ENCODE data around the gene AFTPH. TPM values are rescaled to one million over a fixed set of nuclear protein-coding genes. Genes with fewer than 3 reads are reported as not detected.

Gene AFTPH
- total and polyA plus RNA-seq, 9 of the 15 experiments (the other 6 are each of a cell fraction or from before 2014, with no cell fraction given), result 8.0 to 26.2 (median 13.8) TPM

DNA sequence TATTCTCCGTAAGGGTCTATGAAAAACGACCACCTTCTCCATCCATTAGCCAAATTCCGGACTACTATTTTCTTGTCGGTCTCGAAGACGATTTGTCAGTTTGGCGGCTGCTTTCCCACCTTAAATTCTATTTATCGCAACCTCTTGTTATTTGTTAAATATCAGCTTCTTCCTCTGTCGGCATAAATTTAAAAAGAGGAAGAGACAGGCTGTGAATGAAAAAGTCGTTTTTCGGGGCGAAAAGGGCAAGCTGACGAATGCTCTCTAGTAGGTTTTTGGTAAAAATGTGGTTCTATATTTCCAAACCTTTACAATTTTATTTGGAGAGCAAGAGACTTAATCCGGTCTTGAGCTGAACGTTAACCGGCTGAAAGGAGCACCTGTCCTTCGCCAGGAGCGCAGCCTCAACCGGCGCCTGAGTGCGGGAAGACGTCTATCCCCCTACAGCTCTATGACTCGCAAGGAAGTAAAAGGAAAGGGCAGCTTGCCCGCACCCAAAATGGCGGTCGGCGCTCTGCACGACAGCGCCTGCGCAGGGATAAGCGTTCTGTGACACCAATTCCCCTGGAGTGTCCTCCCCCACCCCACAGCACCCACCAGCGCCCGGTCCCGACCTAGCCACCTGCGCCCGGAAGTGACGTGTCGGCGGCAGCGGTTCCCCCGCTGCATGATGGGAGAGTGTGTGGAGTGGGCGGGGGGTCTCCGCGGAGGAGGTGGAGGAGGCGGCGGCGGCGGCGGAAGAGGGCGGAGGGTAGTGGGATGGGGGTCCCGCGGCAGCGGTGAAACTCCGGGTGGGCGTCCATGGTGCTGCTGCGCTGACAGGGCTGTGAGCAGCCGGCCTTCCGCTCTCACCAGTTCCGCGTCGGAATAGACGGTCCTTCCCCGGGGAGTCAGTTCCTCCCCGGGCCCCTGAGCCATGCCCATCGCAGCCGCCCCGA, at the start of gene AFTPH (continued):
- TF ChIP-seq ZFP30 (CRISPR knock-in tag; IDR thresholded peaks at IDR 0.05; ENCODE audit: borderline replicate concordance), result no peak; the same call in 1 of the 2 replicates
- no peak for TF ChIP-seq ZNF212 (CRISPR knock-in tag; IDR thresholded peaks at IDR 0.05)
- TF ChIP-seq CHCHD3 (CRISPR knock-in tag; IDR thresholded peaks at IDR 0.05), result no peak
- no peak for TF ChIP-seq CBX5 (IDR thresholded peaks at IDR 0.05; ENCODE audit: borderline replicate concordance, low read depth)
- peak; percentile 75 for TF ChIP-seq POLR2AphosphoS5 (IDR thresholded peaks at IDR 0.05; ENCODE audit: control insufficient read depth, insufficient read depth, low read depth, low read length)
- TF ChIP-seq, protein P1, sequence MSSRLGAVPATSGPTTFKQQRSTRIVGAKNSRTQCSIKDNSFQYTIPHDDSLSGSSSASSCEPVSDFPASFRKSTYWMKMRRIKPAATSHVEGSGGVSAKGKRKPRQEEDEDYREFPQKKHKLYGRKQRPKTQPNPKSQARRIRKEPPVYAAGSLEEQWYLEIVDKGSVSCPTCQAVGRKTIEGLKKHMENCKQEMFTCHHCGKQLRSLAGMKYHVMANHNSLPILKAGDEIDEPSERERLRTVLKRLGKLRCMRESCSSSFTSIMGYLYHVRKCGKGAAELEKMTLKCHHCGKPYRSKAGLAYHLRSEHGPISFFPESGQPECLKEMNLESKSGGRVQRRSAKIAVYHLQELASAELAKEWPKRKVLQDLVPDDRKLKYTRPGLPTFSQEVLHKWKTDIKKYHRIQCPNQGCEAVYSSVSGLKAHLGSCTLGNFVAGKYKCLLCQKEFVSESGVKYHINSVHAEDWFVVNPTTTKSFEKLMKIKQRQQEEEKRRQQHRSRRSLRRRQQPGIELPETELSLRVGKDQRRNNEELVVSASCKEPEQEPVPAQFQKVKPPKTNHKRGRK (tag; IDR thresholded peaks at IDR 0.05), result no peak
- TF ChIP-seq, protein P2, sequence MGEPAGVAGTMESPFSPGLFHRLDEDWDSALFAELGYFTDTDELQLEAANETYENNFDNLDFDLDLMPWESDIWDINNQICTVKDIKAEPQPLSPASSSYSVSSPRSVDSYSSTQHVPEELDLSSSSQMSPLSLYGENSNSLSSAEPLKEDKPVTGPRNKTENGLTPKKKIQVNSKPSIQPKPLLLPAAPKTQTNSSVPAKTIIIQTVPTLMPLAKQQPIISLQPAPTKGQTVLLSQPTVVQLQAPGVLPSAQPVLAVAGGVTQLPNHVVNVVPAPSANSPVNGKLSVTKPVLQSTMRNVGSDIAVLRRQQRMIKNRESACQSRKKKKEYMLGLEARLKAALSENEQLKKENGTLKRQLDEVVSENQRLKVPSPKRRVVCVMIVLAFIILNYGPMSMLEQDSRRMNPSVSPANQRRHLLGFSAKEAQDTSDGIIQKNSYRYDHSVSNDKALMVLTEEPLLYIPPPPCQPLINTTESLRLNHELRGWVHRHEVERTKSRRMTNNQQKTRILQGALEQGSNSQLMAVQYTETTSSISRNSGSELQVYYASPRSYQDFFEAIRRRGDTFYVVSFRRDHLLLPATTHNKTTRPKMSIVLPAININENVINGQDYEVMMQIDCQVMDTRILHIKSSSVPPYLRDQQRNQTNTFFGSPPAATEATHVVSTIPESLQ (CRISPR knock-in tag; IDR thresholded peaks at IDR 0.05), result no peak
- peak; percentile 97 for TF ChIP-seq RBBP5 (IDR thresholded peaks at IDR 0.05; ENCODE audit: borderline replicate concordance, insufficient read depth, low read length, poor library complexity, severe bottlenecking)
- TF ChIP-seq CXXC5 (CRISPR knock-in tag; IDR thresholded peaks at IDR 0.05), result peak; percentile 79
- 0 out of 2 replicates have a peak, but pooled peaks have one; percentile 2 for TF ChIP-seq NFE2 (IDR thresholded peaks at IDR 0.05; ENCODE audit: low read depth)
- TF ChIP-seq, protein P3, sequence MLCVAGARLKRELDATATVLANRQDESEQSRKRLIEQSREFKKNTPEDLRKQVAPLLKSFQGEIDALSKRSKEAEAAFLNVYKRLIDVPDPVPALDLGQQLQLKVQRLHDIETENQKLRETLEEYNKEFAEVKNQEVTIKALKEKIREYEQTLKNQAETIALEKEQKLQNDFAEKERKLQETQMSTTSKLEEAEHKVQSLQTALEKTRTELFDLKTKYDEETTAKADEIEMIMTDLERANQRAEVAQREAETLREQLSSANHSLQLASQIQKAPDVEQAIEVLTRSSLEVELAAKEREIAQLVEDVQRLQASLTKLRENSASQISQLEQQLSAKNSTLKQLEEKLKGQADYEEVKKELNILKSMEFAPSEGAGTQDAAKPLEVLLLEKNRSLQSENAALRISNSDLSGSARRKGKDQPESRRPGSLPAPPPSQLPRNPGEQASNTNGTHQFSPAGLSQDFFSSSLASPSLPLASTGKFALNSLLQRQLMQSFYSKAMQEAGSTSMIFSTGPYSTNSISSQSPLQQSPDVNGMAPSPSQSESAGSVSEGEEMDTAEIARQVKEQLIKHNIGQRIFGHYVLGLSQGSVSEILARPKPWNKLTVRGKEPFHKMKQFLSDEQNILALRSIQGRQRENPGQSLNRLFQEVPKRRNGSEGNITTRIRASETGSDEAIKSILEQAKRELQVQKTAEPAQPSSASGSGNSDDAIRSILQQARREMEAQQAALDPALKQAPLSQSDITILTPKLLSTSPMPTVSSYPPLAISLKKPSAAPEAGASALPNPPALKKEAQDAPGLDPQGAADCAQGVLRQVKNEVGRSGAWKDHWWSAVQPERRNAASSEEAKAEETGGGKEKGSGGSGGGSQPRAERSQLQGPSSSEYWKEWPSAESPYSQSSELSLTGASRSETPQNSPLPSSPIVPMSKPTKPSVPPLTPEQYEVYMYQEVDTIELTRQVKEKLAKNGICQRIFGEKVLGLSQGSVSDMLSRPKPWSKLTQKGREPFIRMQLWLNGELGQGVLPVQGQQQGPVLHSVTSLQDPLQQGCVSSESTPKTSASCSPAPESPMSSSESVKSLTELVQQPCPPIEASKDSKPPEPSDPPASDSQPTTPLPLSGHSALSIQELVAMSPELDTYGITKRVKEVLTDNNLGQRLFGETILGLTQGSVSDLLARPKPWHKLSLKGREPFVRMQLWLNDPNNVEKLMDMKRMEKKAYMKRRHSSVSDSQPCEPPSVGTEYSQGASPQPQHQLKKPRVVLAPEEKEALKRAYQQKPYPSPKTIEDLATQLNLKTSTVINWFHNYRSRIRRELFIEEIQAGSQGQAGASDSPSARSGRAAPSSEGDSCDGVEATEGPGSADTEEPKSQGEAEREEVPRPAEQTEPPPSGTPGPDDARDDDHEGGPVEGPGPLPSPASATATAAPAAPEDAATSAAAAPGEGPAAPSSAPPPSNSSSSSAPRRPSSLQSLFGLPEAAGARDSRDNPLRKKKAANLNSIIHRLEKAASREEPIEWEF (CRISPR knock-in tag; IDR thresholded peaks at IDR 0.05), result no peak
- TF ChIP-seq, protein P4, sequence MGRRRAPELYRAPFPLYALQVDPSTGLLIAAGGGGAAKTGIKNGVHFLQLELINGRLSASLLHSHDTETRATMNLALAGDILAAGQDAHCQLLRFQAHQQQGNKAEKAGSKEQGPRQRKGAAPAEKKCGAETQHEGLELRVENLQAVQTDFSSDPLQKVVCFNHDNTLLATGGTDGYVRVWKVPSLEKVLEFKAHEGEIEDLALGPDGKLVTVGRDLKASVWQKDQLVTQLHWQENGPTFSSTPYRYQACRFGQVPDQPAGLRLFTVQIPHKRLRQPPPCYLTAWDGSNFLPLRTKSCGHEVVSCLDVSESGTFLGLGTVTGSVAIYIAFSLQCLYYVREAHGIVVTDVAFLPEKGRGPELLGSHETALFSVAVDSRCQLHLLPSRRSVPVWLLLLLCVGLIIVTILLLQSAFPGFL (CRISPR knock-in tag; IDR thresholded peaks at IDR 0.05), result no peak
- no peak for TF ChIP-seq ELF2 (CRISPR knock-in tag; IDR thresholded peaks at IDR 0.05)
- no peak for TF ChIP-seq OTX1 (CRISPR knock-in tag; IDR thresholded peaks at IDR 0.05)
- no peak for TF ChIP-seq KLF16 (IDR thresholded peaks at IDR 0.05)
- no peak for TF ChIP-seq CREBBP (IDR thresholded peaks at IDR 0.05; ENCODE audit: low read depth, low read length)
- TF ChIP-seq HNRNPUL1 (IDR thresholded peaks at IDR 0.05; ENCODE audit: low read length), result no peak

Measured in K562 (cell line).